NCI-H2196 (cell line): Measurements from ENCODE around the gene GUCA2B.

Experiments
- DNase-seq: peaks from one replicate; lab custom pipeline; 2025; ENCODE audit not compliant: unreplicated experiment; lab: John Stamatoyannopoulos, UW

Gene GUCA2B

DNA sequence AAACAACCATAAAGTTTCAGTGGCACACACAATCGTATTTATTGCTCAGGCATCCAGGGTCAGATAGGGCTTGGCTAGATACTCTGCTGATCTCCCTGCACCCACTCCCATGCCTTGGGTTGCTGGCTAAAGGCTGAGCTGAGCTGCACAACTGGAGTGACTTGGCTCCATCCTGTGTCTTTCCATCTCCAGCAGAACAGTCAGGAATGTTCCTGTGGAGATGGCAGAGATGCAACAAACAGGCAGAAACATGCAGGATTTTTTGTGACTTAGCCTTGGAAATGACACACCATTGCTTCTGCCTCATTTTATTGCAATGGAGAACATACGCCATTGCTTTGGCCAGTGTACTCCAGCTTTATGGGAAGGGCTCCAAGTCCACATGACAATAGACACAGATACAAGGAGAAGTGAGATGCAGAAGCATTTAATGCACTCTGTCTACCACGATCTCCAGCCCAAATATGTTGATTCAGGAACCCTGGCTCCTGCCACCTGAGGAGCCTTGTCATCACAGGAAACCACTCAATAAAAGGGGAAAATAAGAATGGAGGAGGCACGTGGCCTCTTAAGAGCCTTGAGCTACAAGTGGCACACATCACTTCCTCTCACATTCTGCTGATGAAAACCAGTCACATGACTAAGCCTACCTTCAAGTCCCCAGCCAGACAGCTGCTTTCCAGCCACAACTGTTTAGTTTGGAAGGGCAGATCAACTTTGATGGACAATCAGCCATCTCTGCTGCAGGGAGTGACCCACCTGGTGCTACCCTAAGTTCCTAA, 10.1 kb upstream of the GUCA2B start:
- peak; percentile 75 for DNase-seq

GRCh38 chr1:42143896-42144710, 9.1 kb upstream of the GUCA2B start:
- no peak for DNase-seq

DNA sequence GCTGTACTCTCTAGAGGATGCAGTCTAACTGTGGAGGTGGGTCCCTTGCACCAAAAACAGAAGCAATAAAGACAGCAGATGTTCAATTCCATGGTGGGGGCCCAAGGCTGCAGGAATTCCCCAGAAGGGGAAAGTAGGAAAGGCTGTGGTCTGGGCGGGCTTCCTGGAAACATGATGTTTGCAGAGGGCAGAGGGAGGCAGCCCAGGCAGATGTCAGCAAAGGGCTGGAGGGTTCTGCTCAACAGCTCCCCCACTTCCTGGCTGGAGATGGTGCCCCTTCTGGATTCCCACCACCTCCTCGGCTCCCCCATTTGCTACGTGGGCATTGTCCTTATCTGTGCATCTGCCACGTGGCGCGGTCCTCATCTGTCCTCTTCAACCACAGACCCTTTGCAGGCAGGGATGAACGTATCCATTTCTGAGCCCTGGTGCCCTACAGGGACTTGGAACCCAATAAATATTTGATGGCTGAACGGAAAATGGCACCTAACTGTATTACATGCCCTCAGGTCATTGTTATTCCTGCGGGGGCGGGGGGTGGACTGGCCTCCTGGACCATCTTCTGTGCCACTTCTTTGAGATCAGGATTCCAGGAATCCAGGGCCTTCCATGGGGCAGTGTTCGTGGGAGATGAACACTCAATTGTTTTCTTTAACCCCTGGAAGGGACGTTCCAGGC, 8.4 kb upstream of the GUCA2B start:
- no peak for DNase-seq

- DNase-seq: no peak
Observed at GRCh38 chr1:42145389-42145716, 7.9 kb upstream of the GUCA2B start.

- DNase-seq: no peak
Observed at GRCh38 chr1:42145764-42146625, 7.2 kb upstream of the GUCA2B start.

GRCh38 chr1:42146626-42147320, 6.4 kb upstream of the GUCA2B start:
- peak; percentile 88 for DNase-seq

GRCh38 chr1:42148166-42148565, 5.0 kb upstream of the GUCA2B start:
- no peak for DNase-seq

GRCh38 chr1:42150651-42151050, 2.6 kb upstream of the GUCA2B start:
- DNase-seq: no peak

- peak; percentile 17 for DNase-seq
Observed at GRCh38 chr1:42152119-42152518, 1.1 kb upstream of the GUCA2B start.

GRCh38 chr1:42153624-42154023, 414 bp downstream of the GUCA2B start:
- no peak for DNase-seq

DNA sequence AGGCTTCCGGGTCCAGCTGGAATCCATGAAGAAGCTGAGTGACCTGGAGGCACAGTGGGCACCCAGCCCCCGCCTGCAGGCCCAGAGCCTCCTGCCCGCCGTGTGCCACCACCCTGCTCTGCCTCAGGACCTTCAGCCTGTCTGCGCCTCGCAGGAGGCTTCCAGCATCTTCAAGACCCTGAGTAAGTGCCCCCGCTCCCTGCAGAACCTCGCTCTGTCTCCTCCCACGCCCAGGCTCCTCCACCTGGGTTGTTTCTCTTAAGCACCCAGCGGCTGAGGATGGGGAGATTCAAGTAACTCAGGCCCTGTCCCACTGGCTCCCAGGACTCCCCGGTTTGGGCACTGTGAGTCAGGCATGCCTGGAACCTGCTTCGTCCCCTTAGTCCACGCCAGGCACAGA, 1.5 kb downstream of the GUCA2B start:
- no peak for DNase-seq

- DNase-seq: no peak
Observed at GRCh38 chr1:42155362-42155761, 2.2 kb downstream of the GUCA2B start.

DNA sequence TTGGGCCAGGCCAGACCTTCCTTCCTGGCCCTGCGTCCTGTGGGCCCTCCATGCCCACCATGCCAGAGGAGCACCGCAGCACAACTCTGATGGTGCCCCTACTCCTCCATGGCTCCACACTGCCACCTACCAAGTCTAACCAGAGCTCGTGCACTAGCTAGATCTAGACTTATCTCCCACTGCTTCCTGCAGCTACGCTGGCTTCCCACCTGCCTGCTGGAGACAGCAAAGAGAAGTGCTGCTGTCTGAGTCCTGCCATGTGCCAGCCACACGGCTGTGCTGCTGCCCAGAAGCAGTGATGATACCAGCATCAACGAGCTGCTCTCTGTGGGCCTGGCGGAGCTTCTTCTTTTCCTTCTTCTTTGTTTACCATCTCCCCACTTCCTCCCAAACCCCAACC, 4.5 kb downstream of the GUCA2B start:
- peak; percentile 63 for DNase-seq

DNA sequence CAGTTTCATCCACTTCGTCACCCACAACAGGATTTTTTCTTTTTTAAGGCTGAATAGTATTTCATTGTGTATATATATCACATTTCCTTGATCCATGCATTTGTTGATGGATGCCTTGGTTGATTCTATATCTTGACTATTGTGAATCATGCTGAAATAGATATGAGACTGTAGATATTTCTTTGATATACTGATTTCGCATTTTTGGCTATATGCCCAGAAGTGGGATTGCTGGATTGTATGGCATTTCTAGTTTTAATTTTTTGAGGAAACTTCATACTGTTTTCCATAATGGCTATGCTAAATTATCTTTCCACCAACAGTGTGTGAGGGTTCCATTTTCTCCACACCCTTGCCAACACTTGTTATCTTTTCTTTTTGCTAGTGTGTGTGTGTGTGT, 5.0 kb downstream of the GUCA2B start:
- DNase-seq: no peak

DNA sequence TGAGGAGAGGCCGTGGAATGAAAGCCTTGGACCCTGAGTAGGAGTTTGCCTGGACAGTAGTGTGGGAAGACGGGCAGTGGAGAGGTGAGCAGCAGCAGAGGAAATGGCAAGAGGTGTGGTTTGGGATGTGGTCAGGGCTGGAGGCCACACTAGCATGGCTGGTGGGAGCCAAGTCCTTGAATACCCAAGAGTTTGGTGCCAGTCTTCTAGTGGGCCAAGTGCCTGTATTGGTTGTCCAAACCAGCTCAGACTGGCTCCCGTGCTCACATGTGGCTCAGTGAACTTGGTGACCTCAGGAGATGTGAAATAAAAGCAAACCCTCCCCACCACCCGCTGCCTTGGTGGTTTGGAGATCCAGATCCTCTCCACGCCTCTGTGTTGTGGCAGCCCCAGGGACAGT, 9.0 kb downstream of the GUCA2B start:
- no peak for DNase-seq

DNA sequence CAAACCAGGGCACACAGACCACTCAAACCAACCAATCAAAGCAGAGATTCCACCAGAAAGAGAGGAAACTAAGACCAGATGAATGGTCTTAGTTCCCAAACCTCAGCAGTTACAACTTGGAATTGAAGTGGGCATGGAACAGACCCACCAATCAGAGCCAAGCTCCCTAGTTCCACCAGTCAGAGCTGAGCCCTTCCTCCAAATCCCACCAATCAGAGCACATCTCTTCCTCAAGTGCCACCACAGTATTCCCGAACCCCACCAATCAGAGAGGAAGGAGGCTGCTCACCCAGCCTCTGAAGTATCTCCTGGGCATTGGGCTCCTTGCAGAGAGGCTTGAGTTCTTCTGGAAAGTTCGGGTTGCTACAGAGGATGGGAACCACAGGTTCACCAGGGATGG, 9.9 kb downstream of the GUCA2B start:
- no peak for DNase-seq

DNA sequence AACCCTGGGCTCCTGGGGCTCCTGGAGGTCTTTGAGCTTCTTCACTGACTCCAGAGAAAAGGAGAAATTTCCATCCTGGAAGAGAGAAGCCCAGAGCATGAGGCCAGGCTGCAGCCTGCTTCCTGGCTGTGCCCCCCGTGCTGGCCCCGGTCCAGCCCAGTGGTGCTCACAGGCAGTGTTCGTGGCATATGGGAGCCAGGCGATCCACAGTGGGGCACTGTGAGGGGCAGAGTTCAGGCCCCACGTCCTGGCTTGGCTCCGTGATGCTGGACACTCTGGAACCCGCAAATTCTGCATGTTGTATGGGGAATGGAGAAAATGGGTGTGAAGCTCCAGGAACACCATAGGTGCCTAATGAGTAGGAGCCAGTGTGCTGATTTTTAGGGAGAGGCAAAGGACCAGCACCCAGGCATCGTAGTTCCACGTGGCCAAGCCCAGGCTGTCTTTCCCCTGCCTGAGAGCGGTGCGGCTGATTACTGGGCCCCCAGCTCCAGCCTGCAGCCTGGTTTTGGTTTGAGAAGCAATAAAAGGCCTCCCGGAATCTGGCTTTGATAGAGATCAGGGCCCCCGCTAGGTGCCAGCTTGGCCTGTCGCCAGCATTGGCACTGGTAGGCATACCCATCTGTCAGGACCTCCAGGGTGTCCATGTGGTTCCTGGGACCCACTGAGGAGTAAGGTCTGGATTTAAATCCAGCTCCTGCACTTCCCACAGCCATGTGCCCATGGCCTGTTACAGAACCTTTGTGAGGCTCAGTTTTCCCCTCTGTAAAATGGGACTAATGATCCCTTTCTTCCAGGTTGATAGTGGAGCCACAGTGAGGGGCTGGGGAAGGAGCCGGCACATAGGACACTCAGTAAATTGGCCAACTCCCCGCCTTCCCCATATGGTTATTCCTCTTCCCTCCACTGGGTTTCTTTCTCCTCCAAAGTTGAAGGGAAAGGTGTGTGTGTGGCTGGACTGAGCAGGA, 10.6 kb downstream of the GUCA2B start:
- no peak for DNase-seq

GRCh38 chr1:42164551-42165420, 11.6 kb downstream of the GUCA2B start, which contains the start of gene GUCA2A:
Gene GUCA2A, minus strand, starts transcription at chr1:42164745. Its CDS starts 33 bp downstream, at chr1:42164712.
- DNase-seq: no peak
